Measurements from ENCODE around the gene EFHC1. TPM values are rescaled to one million over a fixed set of nuclear protein-coding genes. Genes with fewer than 3 reads are reported as not detected.
A peak's percentile ranks its signal among the peaks of the same experiment; 100 is the strongest.

The EFHC1 gene
- total and polyA plus RNA-seq, 2 of the 13 experiments (the other 11 are each of a cell fraction or from before 2014, with no cell fraction given) = 23.4 to 29.5 TPM

- TF ChIP-seq ZNF580 (CRISPR knock-in tag; IDR thresholded peaks at IDR 0.05; ENCODE audit: borderline replicate concordance, low read depth) = peak; percentile 91; the same call in 1 of the 2 replicates
- peak; percentile 89 for TF ChIP-seq RARA (CRISPR knock-in tag; IDR thresholded peaks at IDR 0.05)
- TF ChIP-seq HDAC1 (CRISPR knock-in tag; IDR thresholded peaks at IDR 0.05) = peak; percentile 56
- no peak for TF ChIP-seq ZNF780A (CRISPR knock-in tag; IDR thresholded peaks at IDR 0.05)
- TF ChIP-seq, protein P1, sequence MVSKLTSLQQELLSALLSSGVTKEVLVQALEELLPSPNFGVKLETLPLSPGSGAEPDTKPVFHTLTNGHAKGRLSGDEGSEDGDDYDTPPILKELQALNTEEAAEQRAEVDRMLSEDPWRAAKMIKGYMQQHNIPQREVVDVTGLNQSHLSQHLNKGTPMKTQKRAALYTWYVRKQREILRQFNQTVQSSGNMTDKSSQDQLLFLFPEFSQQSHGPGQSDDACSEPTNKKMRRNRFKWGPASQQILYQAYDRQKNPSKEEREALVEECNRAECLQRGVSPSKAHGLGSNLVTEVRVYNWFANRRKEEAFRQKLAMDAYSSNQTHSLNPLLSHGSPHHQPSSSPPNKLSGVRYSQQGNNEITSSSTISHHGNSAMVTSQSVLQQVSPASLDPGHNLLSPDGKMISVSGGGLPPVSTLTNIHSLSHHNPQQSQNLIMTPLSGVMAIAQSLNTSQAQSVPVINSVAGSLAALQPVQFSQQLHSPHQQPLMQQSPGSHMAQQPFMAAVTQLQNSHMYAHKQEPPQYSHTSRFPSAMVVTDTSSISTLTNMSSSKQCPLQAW (CRISPR knock-in tag; IDR thresholded peaks at IDR 0.05) = 0 out of 2 replicates have a peak, but pooled peaks have one; percentile 25
- TF ChIP-seq MEF2D (CRISPR knock-in tag; IDR thresholded peaks at IDR 0.05) = peak; percentile 75
- TF ChIP-seq HNRNPUL1 (IDR thresholded peaks at IDR 0.05; ENCODE audit: low read depth, low read length) = no peak
- TF ChIP-seq SAP130 (CRISPR knock-in tag; IDR thresholded peaks at IDR 0.05; ENCODE audit: low read depth) = peak; percentile 63
- TF ChIP-seq, protein P2, sequence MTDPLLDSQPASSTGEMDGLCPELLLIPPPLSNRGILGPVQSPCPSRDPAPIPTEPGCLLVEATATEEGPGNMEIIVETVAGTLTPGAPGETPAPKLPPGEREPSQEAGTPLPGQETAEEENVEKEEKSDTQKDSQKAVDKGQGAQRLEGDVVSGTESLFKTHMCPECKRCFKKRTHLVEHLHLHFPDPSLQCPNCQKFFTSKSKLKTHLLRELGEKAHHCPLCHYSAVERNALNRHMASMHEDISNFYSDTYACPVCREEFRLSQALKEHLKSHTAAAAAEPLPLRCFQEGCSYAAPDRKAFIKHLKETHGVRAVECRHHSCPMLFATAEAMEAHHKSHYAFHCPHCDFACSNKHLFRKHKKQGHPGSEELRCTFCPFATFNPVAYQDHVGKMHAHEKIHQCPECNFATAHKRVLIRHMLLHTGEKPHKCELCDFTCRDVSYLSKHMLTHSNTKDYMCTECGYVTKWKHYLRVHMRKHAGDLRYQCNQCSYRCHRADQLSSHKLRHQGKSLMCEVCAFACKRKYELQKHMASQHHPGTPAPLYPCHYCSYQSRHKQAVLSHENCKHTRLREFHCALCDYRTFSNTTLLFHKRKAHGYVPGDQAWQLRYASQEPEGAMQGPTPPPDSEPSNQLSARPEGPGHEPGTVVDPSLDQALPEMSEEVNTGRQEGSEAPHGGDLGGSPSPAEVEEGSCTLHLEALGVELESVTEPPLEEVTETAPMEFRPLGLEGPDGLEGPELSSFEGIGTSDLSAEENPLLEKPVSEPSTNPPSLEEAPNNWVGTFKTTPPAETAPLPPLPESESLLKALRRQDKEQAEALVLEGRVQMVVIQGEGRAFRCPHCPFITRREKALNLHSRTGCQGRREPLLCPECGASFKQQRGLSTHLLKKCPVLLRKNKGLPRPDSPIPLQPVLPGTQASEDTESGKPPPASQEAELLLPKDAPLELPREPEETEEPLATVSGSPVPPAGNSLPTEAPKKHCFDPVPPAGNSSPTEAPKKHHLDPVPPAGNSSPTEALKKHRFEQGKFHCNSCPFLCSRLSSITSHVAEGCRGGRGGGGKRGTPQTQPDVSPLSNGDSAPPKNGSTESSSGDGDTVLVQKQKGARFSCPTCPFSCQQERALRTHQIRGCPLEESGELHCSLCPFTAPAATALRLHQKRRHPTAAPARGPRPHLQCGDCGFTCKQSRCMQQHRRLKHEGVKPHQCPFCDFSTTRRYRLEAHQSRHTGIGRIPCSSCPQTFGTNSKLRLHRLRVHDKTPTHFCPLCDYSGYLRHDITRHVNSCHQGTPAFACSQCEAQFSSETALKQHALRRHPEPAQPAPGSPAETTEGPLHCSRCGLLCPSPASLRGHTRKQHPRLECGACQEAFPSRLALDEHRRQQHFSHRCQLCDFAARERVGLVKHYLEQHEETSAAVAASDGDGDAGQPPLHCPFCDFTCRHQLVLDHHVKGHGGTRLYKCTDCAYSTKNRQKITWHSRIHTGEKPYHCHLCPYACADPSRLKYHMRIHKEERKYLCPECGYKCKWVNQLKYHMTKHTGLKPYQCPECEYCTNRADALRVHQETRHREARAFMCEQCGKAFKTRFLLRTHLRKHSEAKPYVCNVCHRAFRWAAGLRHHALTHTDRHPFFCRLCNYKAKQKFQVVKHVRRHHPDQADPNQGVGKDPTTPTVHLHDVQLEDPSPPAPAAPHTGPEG (CRISPR knock-in tag; IDR thresholded peaks at IDR 0.05) = 0 out of 2 replicates have a peak, but pooled peaks have one; percentile 9
- TF ChIP-seq HOMEZ (CRISPR knock-in tag; IDR thresholded peaks at IDR 0.05; ENCODE audit: low read depth) = no peak; the same call in 1 of the 2 replicates
- peak; percentile 85 for TF ChIP-seq ASH2L (IDR thresholded peaks at IDR 0.05; ENCODE audit: insufficient read length, low read depth, low read length)
- TF ChIP-seq CBX2 (IDR thresholded peaks at IDR 0.05; ENCODE audit: low read depth, low read length) = no peak
- no peak for TF ChIP-seq CBX2 (CRISPR knock-in tag; IDR thresholded peaks at IDR 0.05; ENCODE audit: low read depth)
- 0 out of 2 replicates have a peak, but pooled peaks have one; percentile 6 for TF ChIP-seq ZKSCAN1 (IDR thresholded peaks at IDR 0.05; ENCODE audit: low read length)
- TF ChIP-seq KAT2B (IDR thresholded peaks at IDR 0.05; ENCODE audit: borderline replicate concordance, low read depth, low read length) = no peak
- TF ChIP-seq ZSCAN12 (CRISPR knock-in tag; IDR thresholded peaks at IDR 0.05) = 0 out of 2 replicates have a peak, but pooled peaks have one; percentile 22
- TF ChIP-seq, protein P3, sequence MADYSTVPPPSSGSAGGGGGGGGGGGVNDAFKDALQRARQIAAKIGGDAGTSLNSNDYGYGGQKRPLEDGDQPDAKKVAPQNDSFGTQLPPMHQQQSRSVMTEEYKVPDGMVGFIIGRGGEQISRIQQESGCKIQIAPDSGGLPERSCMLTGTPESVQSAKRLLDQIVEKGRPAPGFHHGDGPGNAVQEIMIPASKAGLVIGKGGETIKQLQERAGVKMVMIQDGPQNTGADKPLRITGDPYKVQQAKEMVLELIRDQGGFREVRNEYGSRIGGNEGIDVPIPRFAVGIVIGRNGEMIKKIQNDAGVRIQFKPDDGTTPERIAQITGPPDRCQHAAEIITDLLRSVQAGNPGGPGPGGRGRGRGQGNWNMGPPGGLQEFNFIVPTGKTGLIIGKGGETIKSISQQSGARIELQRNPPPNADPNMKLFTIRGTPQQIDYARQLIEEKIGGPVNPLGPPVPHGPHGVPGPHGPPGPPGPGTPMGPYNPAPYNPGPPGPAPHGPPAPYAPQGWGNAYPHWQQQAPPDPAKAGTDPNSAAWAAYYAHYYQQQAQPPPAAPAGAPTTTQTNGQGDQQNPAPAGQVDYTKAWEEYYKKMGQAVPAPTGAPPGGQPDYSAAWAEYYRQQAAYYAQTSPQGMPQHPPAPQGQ (CRISPR knock-in tag; IDR thresholded peaks at IDR 0.05; ENCODE audit: borderline replicate concordance) = 0 out of 2 replicates have a peak, but pooled peaks have one; percentile 7
Measured at GRCh38 chr6:52543729-52544601, 123.8 kb downstream of the EFHC1 start (continued).
